RWPE2 (cell line): ENCODE results near the gene RPS19BP1.
A peak's percentile ranks its signal among the peaks of the same experiment; 100 is the strongest.

Source experiments
- ATAC-seq: fragments of 200-7000 bp; cut with Tn5 transposase; 3 replicates; pipeline ENCODE4 v1.9.1; 2021; ENCODE audit warnings: low read depth
- DNase-seq: peaks from one replicate; pipeline ENCODE4 v3.0.0-alpha.2; 2020; ENCODE audit warnings: low spot score
- H3K27ac ChIP-seq: fragments of 450-650 bp; 2 replicates; pipeline ENCODE4 v1.5.1; 2017; ENCODE audit warnings: mild to moderate bottlenecking; ENCODE audit not compliant: poor library complexity, severe bottlenecking
- H3K27me3 ChIP-seq: fragments of 250-450 bp; sonication (Bioruptor Pico); 2 replicates; pipeline ENCODE4 v1.5.1; 2021; ENCODE audit warnings: mild to moderate bottlenecking, moderate library complexity; ENCODE audit not compliant: insufficient read depth, poor library complexity, severe bottlenecking
- H3K36me3 ChIP-seq: fragments of 250-450 bp; sonication (Bioruptor Pico); 2 replicates; pipeline ENCODE4 v1.5.1; 2020; ENCODE audit warnings: low read depth, mild to moderate bottlenecking, moderate library complexity
- H3K4me1 ChIP-seq: fragments of 250-450 bp; sonication (Bioruptor Pico); 2 replicates; pipeline ENCODE4 v1.5.1; 2021; ENCODE audit warnings: mild to moderate bottlenecking, moderate library complexity; ENCODE audit not compliant: insufficient read depth, poor library complexity, severe bottlenecking
- H3K4me3 ChIP-seq: fragments of 250-450 bp; sonication (Bioruptor Pico); 2 replicates; pipeline ENCODE4 v1.5.1; 2021; ENCODE audit warnings: mild to moderate bottlenecking, moderate library complexity; ENCODE audit not compliant: severe bottlenecking
- H3K9me3 ChIP-seq: fragments of 250-450 bp; sonication (Bioruptor Pico); 2 replicates; pipeline ENCODE4 v1.5.1; 2021; ENCODE audit warnings: mild to moderate bottlenecking, moderate library complexity; ENCODE audit not compliant: severe bottlenecking
- TF ChIP-seq, protein P1 (sequence below): fragments of 450-650 bp; IDR thresholded peaks from one replicate; pipeline ENCODE4 v1.5.1; 2017; ENCODE audit warnings: mild to moderate bottlenecking, moderate library complexity; ENCODE audit not compliant: poor library complexity, severe bottlenecking

RPS19BP1 gene

DNA sequence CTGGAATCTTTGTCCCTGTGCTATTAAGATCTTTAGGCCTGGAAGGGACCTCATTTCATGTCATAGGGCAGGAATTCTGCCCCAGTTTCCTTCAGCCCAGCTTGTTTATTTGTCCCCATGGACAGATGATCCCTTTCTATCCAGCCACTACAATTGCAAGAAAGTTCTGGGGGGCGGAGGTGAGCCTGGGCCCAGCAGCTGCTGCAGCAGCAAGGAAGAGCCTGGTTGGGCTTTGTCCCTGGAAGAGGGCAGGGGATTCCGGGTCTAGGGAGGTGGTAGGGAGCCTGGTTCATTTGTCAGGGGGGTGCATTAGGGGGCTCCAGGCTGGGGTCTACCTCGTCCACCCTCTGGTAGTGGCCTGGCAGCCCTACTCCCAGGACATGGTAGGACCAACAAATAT is 21.6 kb upstream of the RPS19BP1 start:
- Histone ChIP-seq H3K4me1 (no peaks in the 10 kb centered on the region), H3K4me3 (no peak overlapping the region), H3K9me3 (no peaks in the 10 kb centered on the region), H3K36me3 (no peaks in the 10 kb centered on the region), H3K27ac (no peak overlapping the region), H3K27me3 (peaks cover 34% of the 10 kb centered on the region)
- TF ChIP-seq, protein P1, sequence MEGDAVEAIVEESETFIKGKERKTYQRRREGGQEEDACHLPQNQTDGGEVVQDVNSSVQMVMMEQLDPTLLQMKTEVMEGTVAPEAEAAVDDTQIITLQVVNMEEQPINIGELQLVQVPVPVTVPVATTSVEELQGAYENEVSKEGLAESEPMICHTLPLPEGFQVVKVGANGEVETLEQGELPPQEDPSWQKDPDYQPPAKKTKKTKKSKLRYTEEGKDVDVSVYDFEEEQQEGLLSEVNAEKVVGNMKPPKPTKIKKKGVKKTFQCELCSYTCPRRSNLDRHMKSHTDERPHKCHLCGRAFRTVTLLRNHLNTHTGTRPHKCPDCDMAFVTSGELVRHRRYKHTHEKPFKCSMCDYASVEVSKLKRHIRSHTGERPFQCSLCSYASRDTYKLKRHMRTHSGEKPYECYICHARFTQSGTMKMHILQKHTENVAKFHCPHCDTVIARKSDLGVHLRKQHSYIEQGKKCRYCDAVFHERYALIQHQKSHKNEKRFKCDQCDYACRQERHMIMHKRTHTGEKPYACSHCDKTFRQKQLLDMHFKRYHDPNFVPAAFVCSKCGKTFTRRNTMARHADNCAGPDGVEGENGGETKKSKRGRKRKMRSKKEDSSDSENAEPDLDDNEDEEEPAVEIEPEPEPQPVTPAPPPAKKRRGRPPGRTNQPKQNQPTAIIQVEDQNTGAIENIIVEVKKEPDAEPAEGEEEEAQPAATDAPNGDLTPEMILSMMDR = no peak
- ATAC-seq = no peak
- no peak for DNase-seq

DNA sequence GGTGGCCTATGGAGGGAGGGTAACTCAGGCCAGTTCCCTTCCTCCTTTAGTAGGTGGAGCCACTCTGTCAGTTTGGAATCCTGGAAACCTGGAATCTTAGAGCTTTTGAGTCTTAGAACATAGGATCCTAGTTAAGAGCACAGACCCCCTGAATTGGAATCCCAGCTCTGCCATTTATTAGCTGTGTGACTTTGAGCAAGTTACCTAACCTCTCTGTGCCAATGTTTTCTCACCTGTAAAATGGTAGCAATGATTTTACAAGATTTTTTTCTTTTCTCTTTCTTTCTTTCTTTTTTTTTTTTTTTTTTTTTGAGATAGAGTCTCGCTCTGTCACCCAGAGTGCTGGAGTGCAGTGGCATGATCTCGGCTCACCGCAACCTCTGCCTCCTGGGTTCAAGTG is 20.9 kb upstream of the RPS19BP1 start:
- Histone ChIP-seq H3K27ac (no peak overlapping the region), H3K9me3 (no peaks in the 10 kb centered on the region), H3K36me3 (no peaks in the 10 kb centered on the region), H3K27me3 (peaks cover 27% of the 10 kb centered on the region), H3K4me3 (no peak overlapping the region), H3K4me1 (no peaks in the 10 kb centered on the region)
- TF ChIP-seq, protein P1 = no peak
- DNase-seq = no peak
- no peak for ATAC-seq

DNA sequence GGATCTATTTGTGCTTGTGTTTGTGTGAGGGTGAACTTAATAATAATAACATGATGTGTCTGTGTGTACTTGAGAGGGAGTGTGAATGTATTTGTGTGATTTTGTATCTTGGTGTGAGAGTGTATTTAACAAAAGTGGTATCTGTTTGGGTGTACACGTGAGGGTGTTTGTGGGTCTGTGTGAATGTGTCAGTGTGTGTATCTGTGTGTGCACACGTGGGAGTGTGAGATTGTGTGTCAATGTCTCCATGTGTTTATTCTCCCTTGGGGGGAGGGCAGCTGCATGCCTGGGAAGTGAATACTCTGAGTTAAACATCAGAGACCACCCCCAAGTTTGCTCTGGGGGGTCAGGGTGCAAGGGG is 15.0 kb upstream of the RPS19BP1 start:
- peaks cover 4% of the 10 kb centered on the region for H3K27me3 ChIP-seq
- H3K36me3 ChIP-seq = no peaks in the 10 kb centered on the region
- H3K9me3 ChIP-seq = no peaks in the 10 kb centered on the region
- H3K4me1 ChIP-seq = no peaks in the 10 kb centered on the region
- DNase-seq (no peak), ATAC-seq (no peak)
- H3K4me3 ChIP-seq = no peak overlapping the region
- H3K27ac ChIP-seq = no peak overlapping the region
- TF ChIP-seq, protein P1 = no peak

DNA sequence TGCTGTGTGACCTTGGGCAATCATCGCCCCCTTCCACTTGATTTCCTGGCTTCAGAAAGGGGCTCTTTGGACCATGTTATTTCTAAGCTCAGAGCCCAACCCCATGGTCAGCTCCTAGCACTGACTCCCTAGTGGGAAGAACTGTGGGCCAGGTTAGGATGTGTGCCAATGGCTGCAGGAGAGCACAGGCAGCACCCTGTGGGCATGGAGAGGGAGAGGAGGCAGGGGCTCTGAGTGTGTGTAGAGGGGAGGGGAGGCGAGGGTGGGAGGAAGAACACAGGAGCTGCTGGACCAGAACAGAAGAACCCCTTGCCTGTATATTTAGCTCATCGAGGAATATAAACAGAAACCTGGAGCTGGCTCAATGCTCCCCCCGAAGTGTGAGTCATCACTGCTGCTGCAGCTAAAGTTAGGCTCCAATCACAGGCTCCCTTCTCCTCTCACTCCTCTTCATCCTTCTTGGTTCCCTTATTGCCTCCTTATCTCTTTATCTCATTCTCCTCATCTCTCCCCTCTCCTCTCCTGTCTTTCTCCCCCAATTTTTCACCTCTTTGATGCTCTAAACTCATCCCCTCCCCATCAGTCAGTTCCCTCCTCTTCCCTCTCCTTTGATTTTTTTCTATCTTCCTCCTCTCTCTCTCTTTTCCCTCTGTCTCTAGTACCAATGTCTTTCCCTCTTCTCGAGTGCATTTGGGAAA is 14.5 kb upstream of the RPS19BP1 start:
- Histone ChIP-seq H3K4me3 (no peak overlapping the region), H3K4me1 (no peaks in the 10 kb centered on the region), H3K27me3 (peaks cover 4% of the 10 kb centered on the region), H3K9me3 (no peaks in the 10 kb centered on the region), H3K27ac (no peak overlapping the region), H3K36me3 (no peaks in the 10 kb centered on the region)
- TF ChIP-seq, protein P1 = no peak
- DNase-seq (no peak), ATAC-seq (no peak)

DNA sequence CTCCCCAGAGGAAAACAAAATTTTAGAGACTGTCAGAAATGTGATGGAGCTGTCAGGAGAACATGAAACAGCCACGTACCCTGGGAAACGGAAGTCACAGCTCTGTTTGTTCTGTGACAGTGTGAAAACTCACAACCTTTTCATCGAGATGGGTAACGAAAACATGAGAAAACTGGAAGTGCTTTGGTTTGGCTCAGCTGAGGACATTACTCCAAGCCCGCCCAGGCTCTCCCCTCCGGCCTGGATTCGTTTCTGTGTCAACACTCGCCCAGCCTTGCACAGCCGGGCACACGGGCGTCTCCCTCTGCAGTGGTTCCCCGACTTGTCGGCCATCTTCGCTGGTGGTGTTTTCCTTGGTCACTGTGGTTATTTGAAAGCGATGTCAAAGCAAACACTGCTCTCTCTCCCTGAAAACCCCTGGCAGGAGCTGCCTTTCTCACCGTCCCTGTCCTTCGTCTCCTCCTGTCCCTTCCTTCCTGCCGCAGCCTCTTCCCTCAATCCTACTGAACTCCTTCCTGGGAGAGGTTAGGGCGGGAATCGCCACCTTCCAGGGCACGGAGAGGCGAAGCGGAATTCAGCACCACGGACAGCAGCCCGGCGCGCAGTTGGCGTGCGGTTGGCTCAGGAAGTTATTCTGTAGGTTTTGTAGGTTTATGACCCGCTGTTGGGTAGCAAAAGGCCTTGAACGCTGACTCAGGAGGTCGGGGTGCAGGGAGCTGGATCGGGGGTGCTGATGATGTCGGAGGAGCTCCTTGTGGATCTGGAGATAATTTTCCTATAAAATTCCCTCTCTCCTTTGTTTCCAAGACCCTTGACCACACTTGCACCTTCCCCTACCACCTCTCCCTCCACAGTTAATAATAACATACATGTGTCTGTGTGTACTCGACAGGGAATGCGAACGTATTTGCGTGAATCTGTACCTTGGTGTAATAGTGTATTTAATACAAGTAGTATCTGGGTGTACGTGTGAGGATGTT is 13.1 kb upstream of the RPS19BP1 start:
- Histone ChIP-seq H3K27ac (no peak overlapping the region), H3K4me1 (no peaks in the 10 kb centered on the region), H3K9me3 (no peaks in the 10 kb centered on the region), H3K36me3 (no peaks in the 10 kb centered on the region), H3K4me3 (no peak overlapping the region), H3K27me3 (peaks cover 4% of the 10 kb centered on the region)
- TF ChIP-seq, protein P1 = no peak
- DNase-seq (no peak), ATAC-seq (0 out of 3 replicates have a peak, but pooled peaks have one; percentile 52)
